A549 (cell line): ENCODE measurements around the gene CELSR1. TPM values are rescaled to one million over a fixed set of nuclear protein-coding genes. Genes with fewer than 3 reads are reported as not detected.

Experiments
- ATAC-seq, 2 experiments: fragments of 200-7000 bp in 1 of 2; fragments of >200 bp in 1 of 2; cut with Nextera tagmentation in 1 of 2; cut with Tn5 transposase in 1 of 2; 3 replicates each; pipeline versions ENCODE4 v1.8.0 to v1.9.1; 2018 to 2020; ENCODE audit warnings: mild to moderate bottlenecking in 1 of 2, moderate library complexity in 1 of 2
- CTCF ChIA-PET: fragments of 300-600 bp; sonication (Branson Sonifier 250); formaldehyde crosslinking; extraction: SDS; loops from one replicate; lab custom pipeline; 2021; ENCODE audit warnings: antibody characterized with exemption, inconsistent platforms; lab: Yijun Ruan, JAX
- POLR2A ChIA-PET: fragments of 350-600 bp; formaldehyde crosslinking; extraction: SDS; loops from one replicate; lab custom pipeline; 2021; ENCODE audit warnings: antibody characterized with exemption, inconsistent platforms; lab: Yijun Ruan, JAX
- DNase-seq, 2 experiments: peaks; one replicate each; pipeline versions ENCODE4 v3.0.0 to v3.0.0-alpha.2; 2011 to 2016; ENCODE audit warnings: low read depth in 1 of 2, low spot score in 1 of 2
- FAIRE-seq: peaks from 2 replicates; lab custom pipeline; 2011; peaks lifted over from hg19 to GRCh38; lab: Jason Lieb, UNC
- H3K27ac ChIP-seq, 2 experiments: fragments of >200 bp; sonication (Bioruptor Twin); formaldehyde crosslinking; 3 replicates each; pipeline ENCODE4 v1.5.1; 2016 to 2017
- H3K4me1 ChIP-seq: fragments of >200 bp; sonication (Bioruptor Twin); formaldehyde crosslinking; 3 replicates; pipeline ENCODE4 v1.6.1; 2016
- H3K4me2 ChIP-seq: fragments of >200 bp; sonication (Bioruptor Twin); formaldehyde crosslinking; 3 replicates; pipeline ENCODE4 v1.6.1; 2016
- H3K4me3 ChIP-seq: fragments of >200 bp; sonication (Bioruptor Twin); formaldehyde crosslinking; 3 replicates; pipeline ENCODE4 v1.5.1; 2016
- H3K9me3 ChIP-seq: fragments of >200 bp; sonication (Bioruptor Twin); formaldehyde crosslinking; 3 replicates; pipeline ENCODE4 v1.6.1; 2016
- CHD2 ChIP-seq: fragments of 150-350 bp; IDR thresholded peaks from 2 replicates; pipeline ENCODE4 v1.6.1; 2014; ENCODE audit warnings: low read length; ENCODE audit not compliant: partially characterized antibody
- CHD4 ChIP-seq: fragments of 200-600 bp; sonication (generic); IDR thresholded peaks from 2 replicates; pipeline ENCODE4 v1.6.1; 2016; ENCODE audit warnings: antibody characterized with exemption, mild to moderate bottlenecking, borderline replicate concordance
- EHF ChIP-seq: fragments of 250-450 bp; sonication (Bioruptor Pico); IDR thresholded peaks from 2 replicates; pipeline ENCODE4 v1.5.0; 2020; ENCODE audit warnings: mild to moderate bottlenecking
- FOSB ChIP-seq: fragments of 250-450 bp; sonication (Bioruptor Pico); IDR thresholded peaks from 2 replicates; pipeline ENCODE4 v1.5.0; 2020; ENCODE audit warnings: mild to moderate bottlenecking, moderate library complexity
- HOXA7 ChIP-seq: fragments of 250-450 bp; sonication (Bioruptor Pico); IDR thresholded peaks from 2 replicates; pipeline ENCODE4 v1.5.0; 2020; ENCODE audit warnings: mild to moderate bottlenecking, moderate library complexity
- HOXB13 ChIP-seq: fragments of 250-450 bp; sonication (Bioruptor Pico); IDR thresholded peaks from 2 replicates; pipeline ENCODE4 v1.5.0; 2020; ENCODE audit warnings: low read depth, mild to moderate bottlenecking, moderate library complexity
- JUNB ChIP-seq: fragments of >200 bp; sonication (Bioruptor Twin); formaldehyde crosslinking; IDR thresholded peaks from 2 replicates; pipeline ENCODE4 v1.6.1; 2016
- KDM1A ChIP-seq: fragments of 200-600 bp; sonication (generic); IDR thresholded peaks from 2 replicates; pipeline ENCODE4 v1.6.1; 2016; ENCODE audit warnings: low read depth, mild to moderate bottlenecking
- MYC ChIP-seq: IDR thresholded peaks from 2 replicates; pipeline ENCODE4 v1.6.1; 2012; ENCODE audit warnings: mild to moderate bottlenecking, inconsistent platforms, low read length, improper control_type of control experiment, borderline replicate concordance
- NR3C1 ChIP-seq: fragments of >200 bp; sonication (Bioruptor Twin); formaldehyde crosslinking; IDR thresholded peaks from 3 replicates; pipeline ENCODE4 v1.6.1; 2017
- PHF8 ChIP-seq: fragments of 200-600 bp; sonication (generic); IDR thresholded peaks from 2 replicates; pipeline ENCODE4 v1.6.1; 2016; ENCODE audit warnings: low read depth, mild to moderate bottlenecking, antibody characterized with exemption, moderate library complexity, borderline replicate concordance
- RCOR1 ChIP-seq: fragments of 150-350 bp; IDR thresholded peaks from 2 replicates; pipeline ENCODE4 v1.6.1; 2014; ENCODE audit warnings: antibody characterized with exemption, low read length, low read depth
- RFX5 ChIP-seq: fragments of 450-650 bp; IDR thresholded peaks from 2 replicates; pipeline ENCODE4 v1.7.1; 2014; ENCODE audit warnings: antibody characterized with exemption, mild to moderate bottlenecking, moderate library complexity
- ZNF302 ChIP-seq: fragments of 250-450 bp; sonication (Bioruptor Pico); IDR thresholded peaks from 2 replicates; pipeline ENCODE4 v1.9.0; 2021; ENCODE audit warnings: inconsistent platforms, mild to moderate bottlenecking, moderate library complexity
- WGBS: methylation state at CpG from one replicate; pipeline ENCODE4 v1.1.6; 2017; ENCODE audit errors: missing lambda C conversion rate; 5-methylcytosine and 5-hydroxymethylcytosine counted together
- polyA plus RNA-seq, 4 experiments: library from polyadenylated mRNA; depleted of rRNA in 3 of 4; stranded (reverse); fragments of >200 nt; fragmentation: RNase III in 1 of 4; extraction: RNeasy Plus Mini Kit Qiagen cat#74134 plus additional on column Dnase treatment in 1 of 4; gene quantifications; 2 replicates in 3 of 4; 3 replicates in 1 of 4; pipeline ENCODE4 v1.2.3, GENCODE V29; 2011 to 2017
- TF ChIP-seq, protein P1 (sequence below): fragments of 250-450 bp; sonication (Bioruptor Pico); IDR thresholded peaks from 2 replicates; pipeline ENCODE4 v1.5.0; 2021; ENCODE audit warnings: mild to moderate bottlenecking, moderate library complexity, borderline replicate concordance
- TF ChIP-seq, protein P2 (sequence below): fragments of >200 bp; sonication (Bioruptor Twin); formaldehyde crosslinking; IDR thresholded peaks from 2 replicates; pipeline ENCODE4 v1.6.1; 2016
- TF ChIP-seq, protein P3 (sequence below): fragments of 450-650 bp; IDR thresholded peaks from 2 replicates; pipeline ENCODE4 v1.6.1; 2014; ENCODE audit warnings: antibody characterized with exemption
- TF ChIP-seq, protein P4 (sequence below): fragments of >200 bp; sonication (Bioruptor Twin); formaldehyde crosslinking; IDR thresholded peaks from 3 replicates; pipeline ENCODE4 v1.5.1; 2016
- TF ChIP-seq, protein P5 (sequence below): fragments of 200-600 bp; sonication (generic); IDR thresholded peaks from 2 replicates; pipeline ENCODE4 v1.6.1; 2016; ENCODE audit warnings: antibody characterized with exemption, mild to moderate bottlenecking, moderate library complexity

Gene CELSR1
- polyA plus RNA-seq, 2 of the 4 experiments (the other 2 are of a cell fraction), result 15.3 to 31.8 TPM

DNA sequence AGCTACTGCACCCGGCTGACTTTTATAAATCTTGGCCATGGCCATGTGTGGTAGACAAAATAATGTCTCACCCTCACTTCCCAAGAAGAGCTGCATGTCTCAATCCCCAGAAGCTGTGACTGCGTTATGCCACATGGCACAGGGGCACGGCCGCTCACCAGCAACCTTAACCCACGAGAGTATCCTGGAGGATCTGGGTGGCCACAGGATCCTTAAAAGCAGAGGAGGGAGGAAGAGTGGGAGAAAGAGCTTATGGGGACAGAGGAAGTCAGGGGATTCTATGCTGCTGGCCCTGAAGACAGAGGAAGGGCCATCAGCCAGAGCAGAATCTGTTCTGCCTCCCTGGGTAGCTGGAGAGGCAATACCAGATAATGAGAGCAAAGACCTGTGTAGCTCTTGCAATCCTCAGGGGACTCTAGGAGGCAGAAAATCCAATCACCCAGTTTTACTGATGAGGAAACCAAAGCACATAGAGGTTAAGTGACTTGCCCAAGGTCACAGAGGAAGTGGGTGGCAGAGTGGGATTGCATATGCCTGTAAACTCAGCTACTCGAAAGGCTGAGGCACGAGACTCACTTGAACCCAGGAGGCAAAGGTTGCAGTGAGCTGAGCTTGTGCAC is 55.3 kb downstream of the CELSR1 start:
- DNase-seq (no peak), ATAC-seq (no peak), FAIRE-seq (no peak)
- H3K9me3 ChIP-seq, result no peaks in the 10 kb centered on the region
- 91% methylated on average over 7 of the region's 7 CpGs for WGBS
- TF ChIP-seq, protein P1, sequence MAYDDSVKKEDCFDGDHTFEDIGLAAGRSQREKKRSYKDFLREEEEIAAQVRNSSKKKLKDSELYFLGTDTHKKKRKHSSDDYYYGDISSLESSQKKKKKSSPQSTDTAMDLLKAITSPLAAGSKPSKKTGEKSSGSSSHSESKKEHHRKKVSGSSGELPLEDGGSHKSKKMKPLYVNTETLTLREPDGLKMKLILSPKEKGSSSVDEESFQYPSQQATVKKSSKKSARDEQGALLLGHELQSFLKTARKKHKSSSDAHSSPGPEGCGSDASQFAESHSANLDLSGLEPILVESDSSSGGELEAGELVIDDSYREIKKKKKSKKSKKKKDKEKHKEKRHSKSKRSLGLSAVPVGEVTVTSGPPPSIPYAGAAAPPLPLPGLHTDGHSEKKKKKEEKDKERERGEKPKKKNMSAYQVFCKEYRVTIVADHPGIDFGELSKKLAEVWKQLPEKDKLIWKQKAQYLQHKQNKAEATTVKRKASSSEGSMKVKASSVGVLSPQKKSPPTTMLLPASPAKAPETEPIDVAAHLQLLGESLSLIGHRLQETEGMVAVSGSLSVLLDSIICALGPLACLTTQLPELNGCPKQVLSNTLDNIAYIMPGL (CRISPR knock-in tag), result no peak
- TF ChIP-seq KDM1A (no peak), FOSB (CRISPR knock-in tag) (no peak), ZNF302 (CRISPR knock-in tag) (no peak), CHD4 (no peak), CHD2 (no peak), HOXA7 (CRISPR knock-in tag) (no peak), HOXB13 (no peak), MYC (no peak), EHF (CRISPR knock-in tag) (no peak), PHF8 (no peak), RFX5 (no peak), NR3C1 (no peak), RCOR1 (no peak), JUNB (no peak)
- TF ChIP-seq, protein P2, sequence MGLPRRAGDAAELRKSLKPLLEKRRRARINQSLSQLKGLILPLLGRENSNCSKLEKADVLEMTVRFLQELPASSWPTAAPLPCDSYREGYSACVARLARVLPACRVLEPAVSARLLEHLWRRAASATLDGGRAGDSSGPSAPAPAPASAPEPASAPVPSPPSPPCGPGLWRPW, result no peak
- TF ChIP-seq, protein P3, sequence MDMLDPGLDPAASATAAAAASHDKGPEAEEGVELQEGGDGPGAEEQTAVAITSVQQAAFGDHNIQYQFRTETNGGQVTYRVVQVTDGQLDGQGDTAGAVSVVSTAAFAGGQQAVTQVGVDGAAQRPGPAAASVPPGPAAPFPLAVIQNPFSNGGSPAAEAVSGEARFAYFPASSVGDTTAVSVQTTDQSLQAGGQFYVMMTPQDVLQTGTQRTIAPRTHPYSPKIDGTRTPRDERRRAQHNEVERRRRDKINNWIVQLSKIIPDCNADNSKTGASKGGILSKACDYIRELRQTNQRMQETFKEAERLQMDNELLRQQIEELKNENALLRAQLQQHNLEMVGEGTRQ, result no peak
- TF ChIP-seq, protein P4, sequence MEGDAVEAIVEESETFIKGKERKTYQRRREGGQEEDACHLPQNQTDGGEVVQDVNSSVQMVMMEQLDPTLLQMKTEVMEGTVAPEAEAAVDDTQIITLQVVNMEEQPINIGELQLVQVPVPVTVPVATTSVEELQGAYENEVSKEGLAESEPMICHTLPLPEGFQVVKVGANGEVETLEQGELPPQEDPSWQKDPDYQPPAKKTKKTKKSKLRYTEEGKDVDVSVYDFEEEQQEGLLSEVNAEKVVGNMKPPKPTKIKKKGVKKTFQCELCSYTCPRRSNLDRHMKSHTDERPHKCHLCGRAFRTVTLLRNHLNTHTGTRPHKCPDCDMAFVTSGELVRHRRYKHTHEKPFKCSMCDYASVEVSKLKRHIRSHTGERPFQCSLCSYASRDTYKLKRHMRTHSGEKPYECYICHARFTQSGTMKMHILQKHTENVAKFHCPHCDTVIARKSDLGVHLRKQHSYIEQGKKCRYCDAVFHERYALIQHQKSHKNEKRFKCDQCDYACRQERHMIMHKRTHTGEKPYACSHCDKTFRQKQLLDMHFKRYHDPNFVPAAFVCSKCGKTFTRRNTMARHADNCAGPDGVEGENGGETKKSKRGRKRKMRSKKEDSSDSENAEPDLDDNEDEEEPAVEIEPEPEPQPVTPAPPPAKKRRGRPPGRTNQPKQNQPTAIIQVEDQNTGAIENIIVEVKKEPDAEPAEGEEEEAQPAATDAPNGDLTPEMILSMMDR, result no peak
- TF ChIP-seq, protein P5, sequence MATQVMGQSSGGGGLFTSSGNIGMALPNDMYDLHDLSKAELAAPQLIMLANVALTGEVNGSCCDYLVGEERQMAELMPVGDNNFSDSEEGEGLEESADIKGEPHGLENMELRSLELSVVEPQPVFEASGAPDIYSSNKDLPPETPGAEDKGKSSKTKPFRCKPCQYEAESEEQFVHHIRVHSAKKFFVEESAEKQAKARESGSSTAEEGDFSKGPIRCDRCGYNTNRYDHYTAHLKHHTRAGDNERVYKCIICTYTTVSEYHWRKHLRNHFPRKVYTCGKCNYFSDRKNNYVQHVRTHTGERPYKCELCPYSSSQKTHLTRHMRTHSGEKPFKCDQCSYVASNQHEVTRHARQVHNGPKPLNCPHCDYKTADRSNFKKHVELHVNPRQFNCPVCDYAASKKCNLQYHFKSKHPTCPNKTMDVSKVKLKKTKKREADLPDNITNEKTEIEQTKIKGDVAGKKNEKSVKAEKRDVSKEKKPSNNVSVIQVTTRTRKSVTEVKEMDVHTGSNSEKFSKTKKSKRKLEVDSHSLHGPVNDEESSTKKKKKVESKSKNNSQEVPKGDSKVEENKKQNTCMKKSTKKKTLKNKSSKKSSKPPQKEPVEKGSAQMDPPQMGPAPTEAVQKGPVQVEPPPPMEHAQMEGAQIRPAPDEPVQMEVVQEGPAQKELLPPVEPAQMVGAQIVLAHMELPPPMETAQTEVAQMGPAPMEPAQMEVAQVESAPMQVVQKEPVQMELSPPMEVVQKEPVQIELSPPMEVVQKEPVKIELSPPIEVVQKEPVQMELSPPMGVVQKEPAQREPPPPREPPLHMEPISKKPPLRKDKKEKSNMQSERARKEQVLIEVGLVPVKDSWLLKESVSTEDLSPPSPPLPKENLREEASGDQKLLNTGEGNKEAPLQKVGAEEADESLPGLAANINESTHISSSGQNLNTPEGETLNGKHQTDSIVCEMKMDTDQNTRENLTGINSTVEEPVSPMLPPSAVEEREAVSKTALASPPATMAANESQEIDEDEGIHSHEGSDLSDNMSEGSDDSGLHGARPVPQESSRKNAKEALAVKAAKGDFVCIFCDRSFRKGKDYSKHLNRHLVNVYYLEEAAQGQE, result no peak
- POLR2A ChIA-PET, result interaction anchor here (1.4 kb wide), 1 partner anchor 46 kb away, joined by 3 read pairs; no protein-coding TSS in a partner anchor
- H3K4me3 ChIP-seq, result no peak overlapping the region
- peak overlapping the region; percentile 96 to 98; a peak in 5 of 6 replicates for H3K27ac ChIP-seq
- H3K4me2 ChIP-seq, result peak overlapping the region; percentile 4; the same call in 1 of the 3 replicates
- CTCF ChIA-PET, result interaction anchor here (0.6 to 4.0 kb wide), 5 partner anchors 32 to 128 kb away, joined by 3 to 18 read pairs (median 3); no protein-coding TSS in a partner anchor
- H3K4me1 ChIP-seq, result peaks cover 74% of the 10 kb centered on the region
